Suprapubic skin (tissue), 4 donors: ENCODE results near the gene PAK5. TPM values are rescaled to one million over a fixed set of nuclear protein-coding genes. Genes with fewer than 3 reads are reported as not detected.

Experiments
- DNase-seq, 2 donors: peaks; one replicate each; pipeline ENCODE4 v3.0.0-alpha.2; 2019; ENCODE audit warnings: low spot score in 2 of 2
- H3K27ac ChIP-seq: fragments of 200-600 bp; sonication (generic); one replicate; pipeline ENCODE4 v1.5.1; 2019
- H3K27me3 ChIP-seq: fragments of 200-600 bp; sonication (generic); one replicate; pipeline ENCODE4 v1.5.1; 2019
- H3K36me3 ChIP-seq: fragments of 200-600 bp; sonication (generic); one replicate; pipeline ENCODE4 v1.5.1; 2019
- H3K4me1 ChIP-seq: fragments of 200-600 bp; sonication (generic); one replicate; pipeline ENCODE4 v1.5.1; 2019
- H3K4me3 ChIP-seq: fragments of 200-600 bp; sonication (generic); one replicate; pipeline ENCODE4 v1.5.1; 2019; ENCODE audit warnings: mild to moderate bottlenecking
- H3K9me3 ChIP-seq: fragments of 200-600 bp; sonication (generic); one replicate; pipeline ENCODE4 v1.5.1; 2019
- EP300 ChIP-seq: sonication (generic); formaldehyde crosslinking; IDR thresholded peaks from one replicate; pipeline ENCODE4 v1.6.1; 2017; ENCODE audit warnings: antibody characterized with exemption
- POLR2A ChIP-seq, 2 donors: fragments of 450-650 bp; IDR thresholded peaks; one replicate each; pipeline ENCODE4 v1.6.1; 2017; ENCODE audit warnings: antibody characterized with exemption in 2 of 2, mild to moderate bottlenecking in 2 of 2, moderate library complexity in 2 of 2
- POLR2AphosphoS5 ChIP-seq, 3 donors: sonication (generic); formaldehyde crosslinking; IDR thresholded peaks; one replicate each; pipeline ENCODE4 v1.6.1; 2017; ENCODE audit warnings: antibody characterized with exemption in 3 of 3
- whole genome bisulfite sequencing: methylation state at CpG from one replicate; pipeline ENCODE4 v1.1.5; 2018; 5-methylcytosine and 5-hydroxymethylcytosine counted together
- total RNA-seq, 4 donors: library from RNA; depleted of rRNA; stranded (reverse); fragments of >200 nt; gene quantifications; one replicate each; pipeline ENCODE4 v1.1.0, GENCODE V29; 2016
- TF ChIP-seq, protein P1 (sequence below), 2 donors: fragments of 200-600 bp in 1 of 2; fragments of 450-650 bp in 1 of 2; sonication (generic) in 1 of 2; IDR thresholded peaks; one replicate each; pipeline ENCODE4 v1.5.1; 2016 to 2019; ENCODE audit warnings: antibody characterized with exemption in 2 of 2, mild to moderate bottlenecking in 1 of 2, moderate library complexity in 1 of 2

PAK5 gene
- total RNA-seq, 4 donors from 2014 or later = 0.10 to 0.56 (median 0.21) TPM; not detected in 1

GRCh38 chr20:9500121-9500520, 338.8 kb downstream of the PAK5 start:
- H3K36me3 ChIP-seq = no peaks in the 10 kb centered on the region
- 22% methylated on average over 2 of the region's 2 CpGs for whole genome bisulfite sequencing
- TF ChIP-seq, protein P1, sequence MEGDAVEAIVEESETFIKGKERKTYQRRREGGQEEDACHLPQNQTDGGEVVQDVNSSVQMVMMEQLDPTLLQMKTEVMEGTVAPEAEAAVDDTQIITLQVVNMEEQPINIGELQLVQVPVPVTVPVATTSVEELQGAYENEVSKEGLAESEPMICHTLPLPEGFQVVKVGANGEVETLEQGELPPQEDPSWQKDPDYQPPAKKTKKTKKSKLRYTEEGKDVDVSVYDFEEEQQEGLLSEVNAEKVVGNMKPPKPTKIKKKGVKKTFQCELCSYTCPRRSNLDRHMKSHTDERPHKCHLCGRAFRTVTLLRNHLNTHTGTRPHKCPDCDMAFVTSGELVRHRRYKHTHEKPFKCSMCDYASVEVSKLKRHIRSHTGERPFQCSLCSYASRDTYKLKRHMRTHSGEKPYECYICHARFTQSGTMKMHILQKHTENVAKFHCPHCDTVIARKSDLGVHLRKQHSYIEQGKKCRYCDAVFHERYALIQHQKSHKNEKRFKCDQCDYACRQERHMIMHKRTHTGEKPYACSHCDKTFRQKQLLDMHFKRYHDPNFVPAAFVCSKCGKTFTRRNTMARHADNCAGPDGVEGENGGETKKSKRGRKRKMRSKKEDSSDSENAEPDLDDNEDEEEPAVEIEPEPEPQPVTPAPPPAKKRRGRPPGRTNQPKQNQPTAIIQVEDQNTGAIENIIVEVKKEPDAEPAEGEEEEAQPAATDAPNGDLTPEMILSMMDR (IDR thresholded peaks at IDR 0.05) = no peak
- TF ChIP-seq POLR2A (IDR thresholded peaks at IDR 0.05) = no peak
- no peak for TF ChIP-seq POLR2AphosphoS5 (IDR thresholded peaks at IDR 0.05)
- no peak for TF ChIP-seq EP300
- H3K27me3 ChIP-seq = no peaks in the 10 kb centered on the region
- no peaks in the 10 kb centered on the region for H3K9me3 ChIP-seq
- H3K27ac ChIP-seq = no peak overlapping the region
- no peak for DNase-seq
- H3K4me3 ChIP-seq = no peak overlapping the region
- H3K4me1 ChIP-seq = no peaks in the 10 kb centered on the region

DNA sequence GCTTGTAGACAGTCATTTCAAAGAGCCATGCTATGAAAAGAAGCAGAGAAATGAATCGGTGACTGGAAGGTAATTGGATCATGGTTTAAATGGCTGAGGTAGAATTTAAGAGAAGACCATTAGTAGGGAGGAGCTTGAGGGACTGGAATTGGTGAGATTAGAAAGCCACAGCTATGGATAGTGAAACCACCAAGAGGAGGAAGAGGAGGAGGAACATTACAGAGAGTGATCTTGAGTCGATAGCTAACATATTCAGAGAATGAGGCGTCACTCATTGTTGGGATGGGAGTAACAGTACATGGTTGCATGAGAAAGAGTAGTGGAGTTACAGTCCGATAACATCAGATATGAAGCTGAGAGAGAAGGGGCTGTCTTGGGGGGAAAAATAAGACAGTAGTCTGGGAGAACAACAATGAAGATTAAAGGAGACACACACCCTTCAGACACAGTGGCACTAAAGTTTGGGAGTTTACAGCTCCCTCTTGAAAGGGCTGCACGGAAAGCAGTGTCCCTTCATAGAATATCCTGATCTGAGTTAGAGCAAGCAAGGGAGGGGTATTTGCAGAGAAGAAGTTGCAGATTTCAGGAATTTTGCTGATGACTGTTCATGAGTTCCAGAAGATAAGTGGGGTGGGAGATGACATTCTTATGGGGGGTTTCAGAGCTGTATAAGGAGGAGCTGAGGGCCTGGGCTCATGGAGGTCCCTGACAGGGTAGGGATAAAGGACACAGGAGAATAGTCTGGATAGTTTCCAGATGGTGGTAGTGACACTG, 339.6 kb downstream of the PAK5 start:
- WGBS = 86% methylated on average over 5 of the region's 5 CpGs
- H3K4me1 ChIP-seq = no peaks in the 10 kb centered on the region
- no peak overlapping the region for H3K4me3 ChIP-seq
- DNase-seq = no peak
- no peaks in the 10 kb centered on the region for H3K27me3 ChIP-seq
- no peaks in the 10 kb centered on the region for H3K9me3 ChIP-seq
- TF ChIP-seq, protein P1 (IDR thresholded peaks at IDR 0.05) = no peak
- TF ChIP-seq POLR2AphosphoS5 (IDR thresholded peaks at IDR 0.05) = no peak
- no peak for TF ChIP-seq EP300
- TF ChIP-seq POLR2A (IDR thresholded peaks at IDR 0.05) = no peak
- H3K36me3 ChIP-seq = no peaks in the 10 kb centered on the region
- H3K27ac ChIP-seq = no peak overlapping the region

DNA sequence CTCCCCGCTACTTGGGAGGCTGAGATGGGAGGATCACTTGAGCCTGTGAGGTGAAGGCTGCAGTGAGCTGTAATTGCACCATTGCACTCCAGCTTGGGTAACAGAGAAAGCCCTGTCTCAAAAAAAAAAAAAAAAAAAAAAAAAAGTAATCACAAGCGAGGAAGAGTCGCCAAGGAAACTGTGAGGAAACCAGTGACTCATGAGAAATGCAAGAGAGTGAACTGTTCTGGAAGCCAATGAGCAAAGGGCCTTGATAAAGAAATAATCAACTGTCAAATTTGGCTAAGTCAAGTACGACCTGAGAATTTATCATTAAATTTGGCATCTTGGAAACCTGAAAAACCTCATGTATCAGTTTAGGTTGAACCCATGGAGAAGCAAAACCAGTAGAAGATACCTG, 340.6 kb downstream of the PAK5 start:
- H3K4me3 ChIP-seq = no peak overlapping the region

DNA sequence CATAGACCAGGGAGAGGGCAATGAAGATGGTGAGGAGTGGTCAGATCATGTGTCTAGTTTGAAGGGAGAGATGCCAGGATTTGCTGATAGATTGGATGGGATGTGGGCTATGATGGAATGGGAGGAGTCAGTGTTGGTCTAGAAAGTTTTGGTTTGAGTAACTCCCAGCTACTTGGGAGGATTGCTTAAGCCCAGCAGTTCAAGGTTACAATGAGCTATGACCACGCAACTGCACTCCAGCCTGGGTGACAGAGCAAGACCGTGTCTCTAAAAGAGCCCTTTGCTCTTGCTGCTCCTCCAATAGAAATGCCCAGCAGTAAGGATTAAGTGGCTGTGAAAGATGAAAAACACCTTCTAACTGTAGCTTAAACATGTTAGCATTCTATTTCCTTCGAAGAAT, 342.7 kb downstream of the PAK5 start:
- Histone ChIP-seq H3K36me3 (no peaks in the 10 kb centered on the region), H3K27me3 (no peaks in the 10 kb centered on the region), H3K9me3 (no peaks in the 10 kb centered on the region), H3K4me1 (no peaks in the 10 kb centered on the region), H3K4me3 (no peak overlapping the region), H3K27ac (no peak overlapping the region)
- TF ChIP-seq, protein P1 (IDR thresholded peaks at IDR 0.05) = no peak
- no peak for TF ChIP-seq EP300
- TF ChIP-seq POLR2A (IDR thresholded peaks at IDR 0.05) = no peak
- no peak for TF ChIP-seq POLR2AphosphoS5 (IDR thresholded peaks at IDR 0.05)
- WGBS = 90% methylated on average over 3 of the region's 3 CpGs
- DNase-seq = no peak

More for the DNA sequence above, 340.6 kb downstream of the PAK5 start:
- 79% methylated on average over 4 of the region's 4 CpGs for WGBS
- H3K27me3 ChIP-seq = no peaks in the 10 kb centered on the region
- H3K9me3 ChIP-seq = no peaks in the 10 kb centered on the region
- no peak for DNase-seq
- no peak overlapping the region for H3K27ac ChIP-seq
- H3K4me1 ChIP-seq = no peaks in the 10 kb centered on the region
- H3K36me3 ChIP-seq = no peaks in the 10 kb centered on the region
- TF ChIP-seq, protein P1 (IDR thresholded peaks at IDR 0.05) = no peak
- TF ChIP-seq POLR2AphosphoS5 (IDR thresholded peaks at IDR 0.05) (no peak), EP300 (no peak), POLR2A (IDR thresholded peaks at IDR 0.05) (no peak)

DNA sequence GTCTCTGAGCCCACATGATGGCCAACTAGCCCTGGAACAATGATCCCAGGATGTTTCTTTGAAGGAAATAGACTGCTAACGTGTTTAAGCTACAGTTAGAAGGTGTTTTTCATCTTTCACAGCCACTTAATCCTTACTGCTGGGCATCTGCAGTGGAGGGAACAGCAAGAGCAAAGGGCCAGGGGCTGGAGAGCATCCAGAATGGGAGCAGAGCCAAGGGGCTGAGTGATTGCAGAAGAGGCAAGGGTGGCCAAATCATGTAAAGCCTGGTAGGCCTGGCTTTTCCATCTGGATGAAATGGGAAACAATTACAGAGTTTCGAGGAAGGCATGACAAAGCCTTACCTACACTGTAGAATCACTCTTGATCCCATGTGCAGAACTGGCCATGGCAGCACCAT, 343.2 kb downstream of the PAK5 start:
- WGBS = 86% methylated on average over 1 of the region's 2 CpGs
- DNase-seq = no peak
- H3K4me3 ChIP-seq = no peak overlapping the region
- H3K4me1 ChIP-seq = no peaks in the 10 kb centered on the region
- no peaks in the 10 kb centered on the region for H3K36me3 ChIP-seq
- no peak overlapping the region for H3K27ac ChIP-seq
- TF ChIP-seq EP300 (no peak), POLR2AphosphoS5 (IDR thresholded peaks at IDR 0.05) (no peak), POLR2A (IDR thresholded peaks at IDR 0.05) (no peak)
- TF ChIP-seq, protein P1 (IDR thresholded peaks at IDR 0.05) = no peak
- H3K9me3 ChIP-seq = no peaks in the 10 kb centered on the region
- no peaks in the 10 kb centered on the region for H3K27me3 ChIP-seq
